Neural progenitor cell (in vitro differentiated cells): Measurements from ENCODE around the gene PTPRN2. TPM values are rescaled to one million over a fixed set of nuclear protein-coding genes. Genes with fewer than 3 reads are reported as not detected.

ENCODE experiments used
- DNase-seq: peaks from one replicate; pipeline ENCODE4 v3.0.0-alpha.2; 2016; ENCODE audit warnings: low spot score
- H2AFZ ChIP-seq: fragments of 200-600 bp; sonication (generic); replicated peaks from 2 replicates; pipeline ENCODE4 v1.6.1; 2016; ENCODE audit warnings: antibody characterized with exemption
- H3F3A ChIP-seq: fragments of 200-600 bp; sonication (generic); 2 replicates; pipeline ENCODE4 v1.6.1; 2016; ENCODE audit warnings: antibody characterized with exemption, low read depth
- H3K27ac ChIP-seq: fragments of 200-600 bp; sonication (generic); 2 replicates; pipeline ENCODE4 v1.5.1; 2016; ENCODE audit warnings: mild to moderate bottlenecking
- H3K27me3 ChIP-seq: fragments of 200-600 bp; sonication (generic); 2 replicates; pipeline ENCODE4 v1.6.1; 2016; ENCODE audit warnings: mild to moderate bottlenecking, moderate library complexity
- H3K36me3 ChIP-seq: fragments of 200-600 bp; sonication (generic); 2 replicates; pipeline ENCODE4 v1.5.1; 2016
- H3K4me1 ChIP-seq: fragments of 200-600 bp; sonication (generic); 2 replicates; pipeline ENCODE4 v1.6.1; 2016; ENCODE audit warnings: mixed run types
- H3K4me2 ChIP-seq: fragments of 200-600 bp; sonication (generic); 2 replicates; pipeline ENCODE4 v1.6.1; 2016
- H3K4me3 ChIP-seq: fragments of 200-600 bp; sonication (generic); 2 replicates; pipeline ENCODE4 v1.5.1; 2016
- H3K79me2 ChIP-seq: fragments of 200-600 bp; sonication (generic); 2 replicates; pipeline ENCODE4 v1.6.1; 2016; ENCODE audit warnings: low read depth
- H3K9ac ChIP-seq: fragments of 200-600 bp; sonication (generic); 2 replicates; pipeline ENCODE4 v1.6.1; 2016
- H3K9me3 ChIP-seq: fragments of 200-600 bp; sonication (generic); 2 replicates; pipeline ENCODE4 v1.5.1; 2016; ENCODE audit warnings: low read depth
- H4K20me1 ChIP-seq: fragments of 200-600 bp; sonication (generic); 2 replicates; pipeline ENCODE4 v1.6.1; 2016; ENCODE audit warnings: low read depth
- H3K27ac Mint-ChIP-seq: 3 replicates; pipeline ENCODE4 v1.8.0; 2021; ENCODE audit warnings: mixed read lengths
- H3K27me3 Mint-ChIP-seq: 2 replicates; pipeline ENCODE4 v1.8.0; 2022; ENCODE audit warnings: low read depth, mild to moderate bottlenecking, inconsistent platforms, moderate library complexity, mixed read lengths; ENCODE audit not compliant: insufficient read depth
- H3K36me3 Mint-ChIP-seq: 3 replicates; pipeline ENCODE4 v1.8.0; 2021; ENCODE audit warnings: mixed read lengths
- H3K4me1 Mint-ChIP-seq: 3 replicates; pipeline ENCODE4 v1.8.0; 2021; ENCODE audit warnings: mixed read lengths
- H3K4me3 Mint-ChIP-seq: 3 replicates; pipeline ENCODE4 v1.8.0; 2021; ENCODE audit warnings: mild to moderate bottlenecking, moderate library complexity, mixed read lengths
- H3K9me3 Mint-ChIP-seq: 3 replicates; pipeline ENCODE4 v1.8.0; 2020; ENCODE audit warnings: mixed read lengths
- CTCF ChIP-seq: fragments of 200-600 bp; sonication (generic); IDR thresholded peaks from 2 replicates; pipeline ENCODE4 v1.5.1; 2017; ENCODE audit warnings: antibody characterized with exemption, mild to moderate bottlenecking
- EZH2 ChIP-seq: fragments of 200-600 bp; sonication (generic); IDR thresholded peaks from 2 replicates; pipeline ENCODE4 v1.6.1; 2017; ENCODE audit warnings: antibody characterized with exemption, mild to moderate bottlenecking, moderate library complexity
- EZH2phosphoT487 ChIP-seq: fragments of 200-600 bp; sonication (generic); IDR thresholded peaks from 2 replicates; pipeline ENCODE4 v1.6.1; 2017; ENCODE audit warnings: antibody characterized with exemption
- total RNA-seq: library from RNA; depleted of rRNA; stranded (reverse); fragments of >200 nt; gene quantifications from 2 replicates; pipeline ENCODE4 v1.2.3, GENCODE V29; 2015; ENCODE audit warnings: low replicate concordance

PTPRN2 gene
- total RNA-seq, 1 donor from 2014 or later: 3.0 TPM

DNA sequence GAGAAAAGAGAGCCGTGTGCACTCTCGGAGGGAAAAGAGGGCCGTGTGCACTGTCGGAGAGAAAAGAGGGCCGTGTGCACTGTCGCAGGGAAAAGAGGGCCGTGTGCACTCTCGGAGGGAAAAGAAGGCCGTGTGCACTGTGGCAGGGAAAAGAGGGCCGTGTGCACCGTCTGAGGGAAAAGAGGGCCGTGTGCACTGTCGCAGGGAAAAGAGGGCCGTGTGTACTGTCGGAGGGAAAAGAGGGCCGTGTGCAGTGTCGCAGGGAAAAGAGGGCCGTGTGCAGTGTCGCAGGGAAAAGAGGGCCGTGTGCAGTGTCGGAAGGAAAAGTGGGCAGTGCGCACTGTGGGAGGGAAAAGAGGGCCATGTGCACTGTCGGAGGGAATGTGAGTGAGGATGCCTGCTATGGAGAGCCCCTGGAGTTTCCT, 1062.1 kb downstream of the PTPRN2 start:
- Histone ChIP-seq H2AFZ (no peak overlapping the region), H3K79me2 (no peaks in the 10 kb centered on the region), H3K27ac (no peak overlapping the region), H3K9ac (no peak overlapping the region), H3K4me1 (peaks cover 4% of the 10 kb centered on the region), H4K20me1 (no peaks in the 10 kb centered on the region), H3K4me2 (no peak overlapping the region), H3K4me3 (no peak overlapping the region), H3K9me3 (no peaks in the 10 kb centered on the region), H3K36me3 (no peaks in the 10 kb centered on the region), H3K27me3 (no peaks in the 10 kb centered on the region), H3F3A (no peaks in the 10 kb centered on the region)
- Mint-ChIP-seq H3K27me3 (peaks cover 2% of the 10 kb centered on the region), H3K9me3 (peaks cover 3% of the 10 kb centered on the region), H3K4me3 (peak overlapping the region; percentile 22), H3K4me1 (peaks cover 35% of the 10 kb centered on the region), H3K27ac (no peak overlapping the region), H3K36me3 (peaks cover 5% of the 10 kb centered on the region)
- no peak for DNase-seq
- TF ChIP-seq EZH2phosphoT487 (no peak), EZH2 (no peak), CTCF (no peak)

DNA sequence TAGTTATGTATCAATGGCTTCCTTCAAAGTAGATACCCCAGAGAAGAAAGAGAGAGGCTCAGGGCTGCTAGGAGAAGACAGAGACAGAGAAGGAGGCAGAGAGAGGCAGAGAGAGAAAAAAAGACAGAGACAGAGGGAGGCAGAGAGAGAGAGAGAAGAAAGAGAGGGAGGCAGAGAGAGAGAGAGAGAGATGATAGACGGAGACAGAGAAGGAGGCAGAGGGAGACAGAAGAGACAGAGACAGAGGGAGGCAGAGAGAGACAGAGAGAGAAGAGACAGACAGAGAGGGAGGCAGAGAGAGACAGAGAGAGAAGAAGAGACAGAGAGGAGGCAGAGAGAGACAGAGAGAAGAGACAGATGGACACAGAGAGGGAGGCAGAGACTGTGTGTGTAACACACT, 1062.9 kb downstream of the PTPRN2 start:
- Histone ChIP-seq H3K4me2 (no peak overlapping the region), H3F3A (no peaks in the 10 kb centered on the region), H3K27ac (no peak overlapping the region), H3K36me3 (no peaks in the 10 kb centered on the region), H3K27me3 (no peaks in the 10 kb centered on the region), H3K79me2 (no peaks in the 10 kb centered on the region), H3K9me3 (no peaks in the 10 kb centered on the region), H3K9ac (no peak overlapping the region), H4K20me1 (no peaks in the 10 kb centered on the region), H3K4me3 (no peak overlapping the region), H2AFZ (no peak overlapping the region), H3K4me1 (peaks cover 4% of the 10 kb centered on the region)
- H3K27me3 Mint-ChIP-seq: peaks cover 2% of the 10 kb centered on the region
- H3K27ac Mint-ChIP-seq: peak overlapping the region; percentile 61
- peaks cover 5% of the 10 kb centered on the region for H3K36me3 Mint-ChIP-seq
- peaks cover 40% of the 10 kb centered on the region for H3K4me1 Mint-ChIP-seq
- DNase-seq: no peak
- no peak overlapping the region for H3K4me3 Mint-ChIP-seq
- TF ChIP-seq CTCF (no peak), EZH2phosphoT487 (no peak), EZH2 (no peak)
- H3K9me3 Mint-ChIP-seq: peaks cover 2% of the 10 kb centered on the region

DNA sequence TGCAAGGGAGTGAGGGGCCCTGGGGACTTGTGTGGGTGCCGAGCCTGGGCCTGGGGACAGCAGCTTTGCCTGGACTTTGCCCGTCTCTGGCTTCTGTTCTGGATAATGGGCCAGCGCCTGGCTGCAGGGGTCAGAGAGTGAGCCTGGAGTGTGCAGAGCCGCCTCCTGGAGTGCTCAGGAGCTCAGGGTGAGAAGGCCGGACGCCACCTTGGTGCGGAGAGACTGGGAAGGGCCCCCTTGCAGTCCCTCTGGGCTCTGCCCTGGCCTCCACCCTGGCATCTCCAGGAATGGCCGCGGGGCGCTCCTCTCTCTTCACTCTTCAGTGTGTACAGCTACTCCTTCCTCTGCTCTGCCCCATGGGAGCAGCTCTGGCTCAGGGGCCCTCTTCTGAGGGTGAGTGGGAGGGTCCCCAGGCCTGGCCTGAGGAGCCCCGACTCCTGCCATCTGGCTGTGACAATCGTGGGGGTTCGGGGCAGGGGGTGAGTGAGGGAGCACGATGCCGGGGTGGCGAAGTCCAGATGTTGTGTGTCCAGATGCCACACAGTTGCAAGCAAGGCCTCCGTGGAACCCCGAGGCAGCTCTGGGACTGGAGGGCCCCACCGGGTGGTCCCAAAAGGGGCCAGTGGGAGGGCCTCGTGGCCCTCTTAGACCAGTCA, 1063.7 kb downstream of the PTPRN2 start:
- Histone ChIP-seq H3K4me3 (no peak overlapping the region), H3F3A (no peaks in the 10 kb centered on the region), H3K4me1 (peaks cover 4% of the 10 kb centered on the region), H3K4me2 (no peak overlapping the region), H3K79me2 (no peaks in the 10 kb centered on the region), H2AFZ (no peak overlapping the region), H3K9ac (no peak overlapping the region), H3K36me3 (no peaks in the 10 kb centered on the region), H3K9me3 (no peaks in the 10 kb centered on the region), H3K27me3 (no peaks in the 10 kb centered on the region), H4K20me1 (no peaks in the 10 kb centered on the region), H3K27ac (no peak overlapping the region)
- H3K4me1 Mint-ChIP-seq: peaks cover 44% of the 10 kb centered on the region
- no peak overlapping the region for H3K27ac Mint-ChIP-seq
- no peak for TF ChIP-seq EZH2phosphoT487
- TF ChIP-seq EZH2: no peak
- no peak for TF ChIP-seq CTCF
- peaks cover 2% of the 10 kb centered on the region for H3K9me3 Mint-ChIP-seq
- H3K27me3 Mint-ChIP-seq: peaks cover 2% of the 10 kb centered on the region
- DNase-seq: no peak
- peaks cover 5% of the 10 kb centered on the region for H3K36me3 Mint-ChIP-seq
- no peak overlapping the region for H3K4me3 Mint-ChIP-seq
